GM12801 (cell line): ENCODE data around the gene ACSL5.

Source experiments
- TF ChIP-seq, protein P1 (sequence below): IDR thresholded peaks from one replicate; pipeline ENCODE4 v1.5.1; 2011; ENCODE audit warnings: control low read depth; ENCODE audit not compliant: insufficient read length; ENCODE audit errors: extremely low read depth

The ACSL5 gene

DNA sequence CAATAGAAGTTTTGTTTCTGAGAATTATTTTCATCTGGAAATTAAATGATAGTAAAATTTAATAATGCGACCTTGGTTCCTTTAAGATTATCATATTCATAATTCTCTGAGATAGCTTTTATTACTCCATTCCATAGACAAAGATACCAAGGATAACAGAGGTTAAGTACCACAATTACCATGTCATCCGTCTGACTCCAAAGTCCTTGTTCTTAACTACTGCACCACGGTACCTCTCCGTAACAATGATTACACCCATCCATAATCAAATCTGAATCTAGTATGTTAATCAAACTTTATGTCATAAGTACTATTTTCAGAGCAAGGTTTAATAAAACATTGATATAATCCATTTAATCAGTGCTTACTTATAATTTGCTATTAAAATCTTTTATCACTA is 64.4 kb downstream of the ACSL5 start:
- TF ChIP-seq, protein P1, sequence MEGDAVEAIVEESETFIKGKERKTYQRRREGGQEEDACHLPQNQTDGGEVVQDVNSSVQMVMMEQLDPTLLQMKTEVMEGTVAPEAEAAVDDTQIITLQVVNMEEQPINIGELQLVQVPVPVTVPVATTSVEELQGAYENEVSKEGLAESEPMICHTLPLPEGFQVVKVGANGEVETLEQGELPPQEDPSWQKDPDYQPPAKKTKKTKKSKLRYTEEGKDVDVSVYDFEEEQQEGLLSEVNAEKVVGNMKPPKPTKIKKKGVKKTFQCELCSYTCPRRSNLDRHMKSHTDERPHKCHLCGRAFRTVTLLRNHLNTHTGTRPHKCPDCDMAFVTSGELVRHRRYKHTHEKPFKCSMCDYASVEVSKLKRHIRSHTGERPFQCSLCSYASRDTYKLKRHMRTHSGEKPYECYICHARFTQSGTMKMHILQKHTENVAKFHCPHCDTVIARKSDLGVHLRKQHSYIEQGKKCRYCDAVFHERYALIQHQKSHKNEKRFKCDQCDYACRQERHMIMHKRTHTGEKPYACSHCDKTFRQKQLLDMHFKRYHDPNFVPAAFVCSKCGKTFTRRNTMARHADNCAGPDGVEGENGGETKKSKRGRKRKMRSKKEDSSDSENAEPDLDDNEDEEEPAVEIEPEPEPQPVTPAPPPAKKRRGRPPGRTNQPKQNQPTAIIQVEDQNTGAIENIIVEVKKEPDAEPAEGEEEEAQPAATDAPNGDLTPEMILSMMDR = no peak

DNA sequence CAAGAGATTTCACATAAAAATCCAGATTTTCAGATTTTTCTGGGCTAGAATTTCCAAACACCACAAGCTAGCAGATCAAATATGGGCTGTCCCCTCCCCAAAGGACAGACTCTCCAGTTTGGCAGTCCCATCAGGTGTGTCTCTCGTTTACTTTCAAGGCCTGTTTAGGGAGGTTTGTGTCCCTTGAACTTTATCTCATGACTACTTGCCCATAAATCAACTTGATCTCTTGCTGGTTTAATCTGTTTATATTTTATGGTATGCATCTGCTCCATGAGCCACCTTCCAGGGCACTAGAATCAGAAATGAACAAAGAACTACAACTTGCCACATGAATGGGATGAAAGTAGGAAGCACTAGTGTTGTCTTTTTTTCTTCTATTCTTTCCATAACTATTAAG is 67.6 kb downstream of the ACSL5 start:
- TF ChIP-seq, protein P1 = no peak

DNA sequence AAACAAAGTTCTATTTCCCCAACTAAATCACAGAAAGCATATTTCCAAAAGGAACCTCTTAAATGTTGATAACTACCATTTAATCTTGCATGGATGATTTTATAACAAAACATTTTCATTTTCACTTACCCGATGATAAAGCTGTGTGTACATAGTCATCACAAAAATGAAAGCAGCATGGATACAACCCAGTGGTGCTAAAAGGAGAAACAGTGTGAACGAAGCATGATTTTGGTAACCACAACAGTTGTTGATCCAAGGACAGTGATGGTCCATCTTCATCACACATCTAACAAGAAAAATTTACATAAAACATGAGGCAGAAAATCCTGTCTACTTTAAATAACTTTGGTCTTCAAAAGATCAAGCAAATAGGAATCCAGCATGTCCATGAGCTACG is 68.1 kb downstream of the ACSL5 start:
- TF ChIP-seq, protein P1 = no peak

DNA sequence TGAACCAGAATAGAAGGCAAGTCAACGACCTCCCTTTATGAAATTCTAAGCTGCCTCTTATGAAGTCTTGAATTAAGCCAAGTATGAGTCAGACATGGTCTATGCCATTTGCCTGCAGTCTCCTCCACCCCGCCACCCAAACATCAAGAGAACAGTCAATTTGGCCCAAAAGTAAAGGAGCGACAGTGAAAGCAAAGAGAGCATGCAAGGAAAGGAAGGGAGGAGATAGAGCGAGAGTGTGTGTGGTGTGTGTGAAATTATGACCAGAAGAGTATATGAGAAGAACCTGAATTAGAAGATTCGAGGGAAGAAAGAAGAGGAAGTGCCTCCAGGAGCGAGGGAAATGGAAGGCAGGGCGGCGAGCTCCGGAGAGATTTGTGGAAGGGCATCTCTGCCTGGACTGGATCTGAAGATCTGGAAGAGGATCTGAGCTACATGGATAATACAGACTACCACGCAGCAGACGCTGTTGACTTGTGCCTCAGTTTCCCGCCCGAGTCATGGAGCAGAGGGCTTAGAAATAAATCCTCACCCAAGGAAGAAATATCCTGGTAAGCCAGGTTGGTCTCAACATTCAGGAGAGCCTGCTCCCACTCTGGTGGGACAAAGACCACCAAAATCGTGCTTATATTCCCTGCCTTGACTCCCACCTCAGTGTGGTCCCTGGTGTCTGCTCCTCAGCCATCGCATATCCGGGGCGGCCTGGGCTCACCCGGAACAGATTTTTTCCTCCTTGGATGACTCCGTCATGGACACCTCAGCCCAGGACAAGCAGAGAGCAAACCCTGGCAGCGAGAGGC is 72.3 kb downstream of the ACSL5 start:
- TF ChIP-seq, protein P1 = no peak

DNA sequence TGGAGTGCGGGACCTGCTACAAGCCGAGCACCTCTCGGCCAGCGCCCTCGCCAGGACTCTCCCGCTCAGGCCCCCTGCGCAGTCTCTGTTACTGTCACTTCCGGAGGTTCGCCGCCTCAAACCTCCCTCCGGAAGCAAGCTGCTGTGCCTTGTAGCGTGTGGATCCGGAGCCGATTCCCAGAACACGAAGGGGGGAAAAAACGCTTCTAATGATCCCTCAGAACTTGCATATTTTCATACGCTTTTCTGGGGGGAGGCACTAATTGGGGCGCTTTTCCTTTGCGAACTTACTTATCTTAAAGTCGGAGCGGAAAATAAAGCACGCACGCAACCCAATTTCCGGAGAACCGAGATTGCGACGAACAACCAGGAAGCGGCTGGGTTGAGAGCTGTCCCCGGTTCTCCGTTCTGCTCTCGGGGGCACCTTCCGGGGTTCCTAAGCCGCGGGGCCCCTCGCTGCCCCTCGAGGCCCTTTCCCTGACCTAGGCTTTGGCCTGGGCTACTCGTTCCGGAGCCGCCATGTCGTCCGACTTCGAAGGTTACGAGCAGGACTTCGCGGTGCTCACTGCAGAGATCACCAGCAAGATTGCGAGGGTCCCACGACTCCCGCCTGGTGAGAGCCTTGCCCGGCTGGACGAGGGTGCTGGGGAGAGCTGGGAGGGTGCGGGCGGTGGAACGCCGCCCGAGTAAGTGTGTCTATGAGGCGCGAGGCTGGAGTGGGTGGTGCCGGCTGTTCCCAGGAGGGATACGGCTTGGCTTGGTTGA is 73.1 kb downstream of the ACSL5 start, which contains the start of the genes VTI1A and ZDHHC6:
VTI1A (plus strand) TSS at position 361 of the 765 bp plus-strand sequence; CDS start at position 520, 159 bp downstream.
ZDHHC6 (minus strand) TSS at position 60 of the 765 bp plus-strand sequence. CDS start 1,478 bp downstream, outside the sequence.
- TF ChIP-seq, protein P1 = no peak

DNA sequence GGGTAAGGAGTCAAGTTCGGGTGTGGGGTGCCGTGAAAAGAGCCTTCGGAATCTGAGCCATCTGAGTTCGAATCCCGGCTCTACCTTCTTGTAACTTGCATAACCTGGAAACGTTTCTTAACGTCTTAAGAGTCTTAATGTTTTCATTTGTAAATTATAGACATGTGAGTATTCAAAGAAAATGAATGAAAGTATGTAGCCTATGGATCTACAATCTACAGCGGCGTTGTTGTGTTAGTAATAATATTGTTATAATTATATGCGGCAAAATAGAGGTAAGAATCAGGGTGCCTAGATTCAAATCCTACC is 73.7 kb downstream of the ACSL5 start:
- TF ChIP-seq, protein P1 = no peak

DNA sequence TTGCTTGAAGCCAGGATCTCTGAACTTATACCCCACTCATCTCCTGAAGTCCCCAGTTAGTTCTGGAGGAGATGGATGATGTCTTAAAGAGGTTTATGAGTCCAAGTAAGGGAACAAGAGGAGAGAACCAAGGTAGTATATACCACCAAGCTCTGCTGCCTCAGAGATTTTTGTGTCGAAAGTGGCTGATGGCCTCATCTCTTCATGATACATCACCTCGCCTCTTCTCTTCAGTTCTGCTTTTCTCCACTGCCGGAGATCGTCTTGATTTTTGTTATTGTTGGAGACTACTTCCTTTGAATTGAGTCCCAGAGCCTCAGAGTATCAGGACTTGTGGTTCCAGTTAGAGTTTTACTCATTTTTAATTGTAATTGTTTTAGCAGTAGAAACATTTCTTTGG is 75.0 kb downstream of the ACSL5 start:
- TF ChIP-seq, protein P1 = no peak
